HCT116 (cell line): ENCODE measurements around the gene ANO6. TPM values are rescaled to one million over a fixed set of nuclear protein-coding genes. Genes with fewer than 3 reads are reported as not detected.

Source experiments
- ATAC-seq: fragments of 200-7000 bp; cut with Tn5 transposase; 2 replicates; pipeline ENCODE4 v1.9.1; 2020; ENCODE audit warnings: mild to moderate bottlenecking, moderate library complexity
- BruUV-seq: library from RNA; stranded (reverse); fragments of 400-500 nt; replicated peaks from 2 replicates; lab custom pipeline; 2021; lab: Mats Ljungman, UMichigan
- CTCF ChIA-PET: fragments of 300-600 bp; sonication (Branson Sonifier 250); formaldehyde crosslinking; loops from one replicate; lab custom pipeline; 2021; ENCODE audit warnings: antibody characterized with exemption; lab: Charles Lee
- POLR2A ChIA-PET: fragments of 300-600, 350-600 bp; sonication (Branson Sonifier 250); formaldehyde crosslinking; loops from one replicate; lab custom pipeline; 2021; ENCODE audit warnings: antibody characterized with exemption; lab: Charles Lee
- RAD21 ChIA-PET, 2 experiments: fragments of 300-600 bp; sonication (Branson Sonifier 250); formaldehyde crosslinking; loops; one replicate each; lab custom pipeline; 2023; ENCODE audit warnings: low total read pairs in 2 of 2; ENCODE audit not compliant: uncharacterized antibody in 2 of 2, unreplicated experiment in 2 of 2, low non-redundant PET in 1 of 2; lab: Charles Lee
- DNase-seq: peaks from one replicate; pipeline ENCODE4 v3.0.0-alpha.2; 2010; ENCODE audit warnings: low read depth, low spot score
- H2AFZ ChIP-seq: fragments of 200-600 bp; shearing (Covaris generic), sonication (generic); 2 replicates; pipeline ENCODE4 v1.6.1; 2017; ENCODE audit warnings: low read depth, mixed run types, mixed read lengths, antibody characterized with exemption, low read length; ENCODE audit not compliant: poor library complexity, severe bottlenecking
- H3K27ac ChIP-seq: 2 replicates; pipeline ENCODE4 v1.5.1; 2012; ENCODE audit warnings: low read depth, low read length
- H3K27me3 ChIP-seq: fragments of 200-600 bp; sonication (generic); 2 replicates; pipeline ENCODE4 v1.6.1; 2016; ENCODE audit warnings: mixed run types, low read length, mixed read lengths; ENCODE audit not compliant: insufficient read depth
- H3K36me3 ChIP-seq, 2 experiments: fragments of 200-500 bp in 1 of 2; fragments of 200-600 bp in 1 of 2; sonication (Bioruptor generic) in 1 of 2; sonication (generic) in 1 of 2; 2 replicates each; pipeline versions ENCODE4 v1.5.1 to v1.6.1; 2014 to 2016; ENCODE audit warnings: low read length in 2 of 2, inconsistent platforms in 1 of 2, mixed read lengths in 1 of 2, mixed run types in 1 of 2; ENCODE audit not compliant: insufficient read depth in 2 of 2, control insufficient read depth in 1 of 2
- H3K4me1 ChIP-seq, 2 experiments: fragments of 200-600 bp in 1 of 2; sonication (generic) in 1 of 2; 2 replicates each; pipeline versions ENCODE4 v1.5.1 to v1.6.1; 2012 to 2017; ENCODE audit warnings: low read length in 2 of 2, inconsistent platforms in 1 of 2, mild to moderate bottlenecking in 1 of 2, mixed read lengths in 1 of 2, mixed run types in 1 of 2, moderate library complexity in 1 of 2; ENCODE audit not compliant: insufficient read depth in 2 of 2, control insufficient read depth in 1 of 2
- H3K4me2 ChIP-seq: fragments of 200-600 bp; sonication (generic); 2 replicates; pipeline ENCODE4 v1.6.1; 2017; ENCODE audit warnings: mixed run types, low read length, mixed read lengths
- H3K4me3 ChIP-seq, 2 experiments: fragments of 200-600 bp in 1 of 2; sonication (generic) in 1 of 2; replicated peaks in 1 of 2; 2 replicates each; pipeline ENCODE4 v1.5.1; 2011 to 2016; ENCODE audit warnings: low read length in 2 of 2, control low read depth in 1 of 2, low read depth in 1 of 2, mild to moderate bottlenecking in 1 of 2, mixed read lengths in 1 of 2, mixed run types in 1 of 2
- H3K79me2 ChIP-seq: fragments of 200-600 bp; sonication (generic); 2 replicates; pipeline ENCODE4 v1.6.1; 2017; ENCODE audit warnings: mild to moderate bottlenecking, mixed run types, low read length, moderate library complexity, mixed read lengths; ENCODE audit not compliant: insufficient read depth
- H3K9ac ChIP-seq: fragments of 200-600 bp; sonication (generic); 2 replicates; pipeline ENCODE4 v1.6.1; 2016; ENCODE audit warnings: low read length, mixed read lengths
- H3K9me2 ChIP-seq: fragments of 200-600 bp; sonication (generic), shearing (Covaris generic); 2 replicates; pipeline ENCODE4 v1.6.1; 2017; ENCODE audit warnings: mixed run types, mild to moderate bottlenecking, moderate library complexity; ENCODE audit not compliant: insufficient read depth
- H3K9me3 ChIP-seq, 2 experiments: fragments of 200-500 bp in 1 of 2; fragments of 200-600 bp in 1 of 2; sonication (Bioruptor generic) in 1 of 2; sonication (generic) in 1 of 2; 2 replicates each; pipeline ENCODE4 v1.6.1; 2014 to 2017; ENCODE audit warnings: low read length in 2 of 2, mixed read lengths in 2 of 2, inconsistent platforms in 1 of 2, low read depth in 1 of 2, mild to moderate bottlenecking in 1 of 2, mixed run types in 1 of 2, moderate library complexity in 1 of 2; ENCODE audit not compliant: control insufficient read depth in 1 of 2, insufficient read depth in 1 of 2
- H4K20me1 ChIP-seq: fragments of 200-600 bp; sonication (generic), shearing (Covaris generic); 2 replicates; pipeline ENCODE4 v1.6.1; 2017; ENCODE audit warnings: mixed run types, mild to moderate bottlenecking, moderate library complexity; ENCODE audit not compliant: insufficient read depth
- CEBPB ChIP-seq: IDR thresholded peaks from 2 replicates; pipeline ENCODE4 v1.6.1; 2012; ENCODE audit warnings: low read depth
- EGR1 ChIP-seq: IDR thresholded peaks from 2 replicates; pipeline ENCODE4 v1.6.1; 2012; ENCODE audit warnings: low read depth
- EZH2 ChIP-seq: fragments of 200-600 bp; sonication (generic); IDR thresholded peaks from 2 replicates; pipeline ENCODE4 v1.6.1; 2017; ENCODE audit warnings: antibody characterized with exemption, mixed run types
- EZH2phosphoT487 ChIP-seq: fragments of 200-600 bp; IDR thresholded peaks from 2 replicates; pipeline ENCODE4 v1.6.1; 2018; ENCODE audit warnings: antibody characterized with exemption, borderline replicate concordance
- FOSL1 ChIP-seq: IDR thresholded peaks from 2 replicates; pipeline ENCODE4 v1.6.1; 2012; ENCODE audit warnings: low read depth
- JUND ChIP-seq: IDR thresholded peaks from 2 replicates; pipeline ENCODE4 v1.6.1; 2012
- SIN3A ChIP-seq: IDR thresholded peaks from 2 replicates; pipeline ENCODE4 v1.6.1; 2012; ENCODE audit warnings: low read depth
- SP1 ChIP-seq: IDR thresholded peaks from 2 replicates; pipeline ENCODE4 v1.6.1; 2012; ENCODE audit warnings: low read depth
- YY1 ChIP-seq: IDR thresholded peaks from 2 replicates; pipeline ENCODE4 v1.6.1; 2011; ENCODE audit warnings: low read length, low read depth, moderate library complexity, mild to moderate bottlenecking; ENCODE audit not compliant: insufficient replicate concordance; ENCODE audit errors: extremely low read depth
- intact Hi-C: fragments of 100-400 bp; cut with micrococcal nuclease; formaldehyde crosslinking; loops from 2 replicates; pipeline ENCODE4 v1.10.0; 2022
- total RNA-seq: library from RNA; stranded (reverse); gene quantifications from one replicate; pipeline ENCODE4 v1.2.1, GENCODE V29; 2021; ENCODE audit not compliant: unreplicated experiment
- TF ChIP-seq, protein P1 (sequence below), 3 experiments: fragments of 200-600 bp in 1 of 3; sonication (generic) in 1 of 3; IDR thresholded peaks in 2 of 3; conservative IDR thresholded peaks in 1 of 3; 2 replicates each; pipeline ENCODE4 v1.5.1; 2012 to 2017; ENCODE audit warnings: low read depth in 2 of 3, low read length in 2 of 3, antibody characterized with exemption in 1 of 3, borderline replicate concordance in 1 of 3, control low read depth in 1 of 3, mild to moderate bottlenecking in 1 of 3, mixed read lengths in 1 of 3, mixed run types in 1 of 3, moderate library complexity in 1 of 3; ENCODE audit not compliant: insufficient read depth in 1 of 3
- TF ChIP-seq, protein P2 (sequence below): IDR thresholded peaks from 2 replicates; pipeline ENCODE4 v1.6.1; 2011; ENCODE audit warnings: mild to moderate bottlenecking, low read length, moderate library complexity; ENCODE audit not compliant: insufficient replicate concordance; ENCODE audit errors: extremely low read depth
- TF ChIP-seq, protein P3 (sequence below): IDR thresholded peaks from 2 replicates; pipeline ENCODE4 v1.6.1; 2012; ENCODE audit warnings: low read depth

Gene ANO6
- total RNA-seq, 1 experiment from 2014 or later: 36.7 TPM

DNA sequence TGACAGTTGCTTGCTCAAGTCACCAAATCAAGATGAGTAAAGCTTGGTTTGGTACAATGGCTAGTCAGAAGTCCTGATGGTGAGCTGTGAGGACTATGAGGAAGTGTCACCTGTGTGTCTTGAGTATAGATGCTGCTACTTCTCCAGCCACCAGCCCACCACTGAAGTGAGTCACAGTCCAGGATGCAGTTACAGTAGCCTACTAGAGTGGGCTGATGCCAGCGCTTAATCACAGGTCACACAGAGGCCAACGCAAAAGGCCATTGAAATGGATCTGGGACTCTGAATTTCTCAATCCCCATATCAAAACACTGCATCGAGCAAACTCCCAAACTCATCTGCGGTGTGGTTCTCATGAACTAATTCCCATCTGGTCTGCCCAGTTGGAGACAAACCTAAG lies 223.1 kb downstream of the ANO6 start:
- no peaks in the 10 kb centered on the region for H3K9me2 ChIP-seq
- H3K79me2 ChIP-seq: no peaks in the 10 kb centered on the region
- DNase-seq: peak; percentile 8
- no peak overlapping the region for H3K9ac ChIP-seq
- BruUV-seq: no TSS peak
- H2AFZ ChIP-seq: no peak overlapping the region
- ChIA-PET POLR2A (no interaction called here), RAD21 (no interaction called here), CTCF (no interaction called here)
- H3K4me2 ChIP-seq: peak overlapping the region; percentile 29
- H3K36me3 ChIP-seq: no peaks in the 10 kb centered on the region
- no peaks in the 10 kb centered on the region for H3K27me3 ChIP-seq
- H3K27ac ChIP-seq: no peak overlapping the region
- H3K9me3 ChIP-seq: no peaks in the 10 kb centered on the region
- TF ChIP-seq, protein P1, sequence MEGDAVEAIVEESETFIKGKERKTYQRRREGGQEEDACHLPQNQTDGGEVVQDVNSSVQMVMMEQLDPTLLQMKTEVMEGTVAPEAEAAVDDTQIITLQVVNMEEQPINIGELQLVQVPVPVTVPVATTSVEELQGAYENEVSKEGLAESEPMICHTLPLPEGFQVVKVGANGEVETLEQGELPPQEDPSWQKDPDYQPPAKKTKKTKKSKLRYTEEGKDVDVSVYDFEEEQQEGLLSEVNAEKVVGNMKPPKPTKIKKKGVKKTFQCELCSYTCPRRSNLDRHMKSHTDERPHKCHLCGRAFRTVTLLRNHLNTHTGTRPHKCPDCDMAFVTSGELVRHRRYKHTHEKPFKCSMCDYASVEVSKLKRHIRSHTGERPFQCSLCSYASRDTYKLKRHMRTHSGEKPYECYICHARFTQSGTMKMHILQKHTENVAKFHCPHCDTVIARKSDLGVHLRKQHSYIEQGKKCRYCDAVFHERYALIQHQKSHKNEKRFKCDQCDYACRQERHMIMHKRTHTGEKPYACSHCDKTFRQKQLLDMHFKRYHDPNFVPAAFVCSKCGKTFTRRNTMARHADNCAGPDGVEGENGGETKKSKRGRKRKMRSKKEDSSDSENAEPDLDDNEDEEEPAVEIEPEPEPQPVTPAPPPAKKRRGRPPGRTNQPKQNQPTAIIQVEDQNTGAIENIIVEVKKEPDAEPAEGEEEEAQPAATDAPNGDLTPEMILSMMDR (IDR thresholded peaks at IDR 0.05 in 2 of 3, conservative IDR thresholded peaks at IDR 0.05 in 1 of 3; ENCODE audit: borderline replicate concordance in 1 of 3, insufficient read depth in 1 of 3, low read depth in 2 of 3, low read length in 2 of 3): no peak
- TF ChIP-seq JUND: no peak
- TF ChIP-seq EZH2: no peak
- TF ChIP-seq FOSL1: no peak
- no peak for TF ChIP-seq CEBPB
- TF ChIP-seq EZH2phosphoT487: no peak
- no peak for TF ChIP-seq SP1
- TF ChIP-seq, protein P2, sequence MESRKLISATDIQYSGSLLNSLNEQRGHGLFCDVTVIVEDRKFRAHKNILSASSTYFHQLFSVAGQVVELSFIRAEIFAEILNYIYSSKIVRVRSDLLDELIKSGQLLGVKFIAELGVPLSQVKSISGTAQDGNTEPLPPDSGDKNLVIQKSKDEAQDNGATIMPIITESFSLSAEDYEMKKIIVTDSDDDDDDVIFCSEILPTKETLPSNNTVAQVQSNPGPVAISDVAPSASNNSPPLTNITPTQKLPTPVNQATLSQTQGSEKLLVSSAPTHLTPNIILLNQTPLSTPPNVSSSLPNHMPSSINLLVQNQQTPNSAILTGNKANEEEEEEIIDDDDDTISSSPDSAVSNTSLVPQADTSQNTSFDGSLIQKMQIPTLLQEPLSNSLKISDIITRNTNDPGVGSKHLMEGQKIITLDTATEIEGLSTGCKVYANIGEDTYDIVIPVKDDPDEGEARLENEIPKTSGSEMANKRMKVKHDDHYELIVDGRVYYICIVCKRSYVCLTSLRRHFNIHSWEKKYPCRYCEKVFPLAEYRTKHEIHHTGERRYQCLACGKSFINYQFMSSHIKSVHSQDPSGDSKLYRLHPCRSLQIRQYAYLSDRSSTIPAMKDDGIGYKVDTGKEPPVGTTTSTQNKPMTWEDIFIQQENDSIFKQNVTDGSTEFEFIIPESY: no peak
- TF ChIP-seq, protein P3, sequence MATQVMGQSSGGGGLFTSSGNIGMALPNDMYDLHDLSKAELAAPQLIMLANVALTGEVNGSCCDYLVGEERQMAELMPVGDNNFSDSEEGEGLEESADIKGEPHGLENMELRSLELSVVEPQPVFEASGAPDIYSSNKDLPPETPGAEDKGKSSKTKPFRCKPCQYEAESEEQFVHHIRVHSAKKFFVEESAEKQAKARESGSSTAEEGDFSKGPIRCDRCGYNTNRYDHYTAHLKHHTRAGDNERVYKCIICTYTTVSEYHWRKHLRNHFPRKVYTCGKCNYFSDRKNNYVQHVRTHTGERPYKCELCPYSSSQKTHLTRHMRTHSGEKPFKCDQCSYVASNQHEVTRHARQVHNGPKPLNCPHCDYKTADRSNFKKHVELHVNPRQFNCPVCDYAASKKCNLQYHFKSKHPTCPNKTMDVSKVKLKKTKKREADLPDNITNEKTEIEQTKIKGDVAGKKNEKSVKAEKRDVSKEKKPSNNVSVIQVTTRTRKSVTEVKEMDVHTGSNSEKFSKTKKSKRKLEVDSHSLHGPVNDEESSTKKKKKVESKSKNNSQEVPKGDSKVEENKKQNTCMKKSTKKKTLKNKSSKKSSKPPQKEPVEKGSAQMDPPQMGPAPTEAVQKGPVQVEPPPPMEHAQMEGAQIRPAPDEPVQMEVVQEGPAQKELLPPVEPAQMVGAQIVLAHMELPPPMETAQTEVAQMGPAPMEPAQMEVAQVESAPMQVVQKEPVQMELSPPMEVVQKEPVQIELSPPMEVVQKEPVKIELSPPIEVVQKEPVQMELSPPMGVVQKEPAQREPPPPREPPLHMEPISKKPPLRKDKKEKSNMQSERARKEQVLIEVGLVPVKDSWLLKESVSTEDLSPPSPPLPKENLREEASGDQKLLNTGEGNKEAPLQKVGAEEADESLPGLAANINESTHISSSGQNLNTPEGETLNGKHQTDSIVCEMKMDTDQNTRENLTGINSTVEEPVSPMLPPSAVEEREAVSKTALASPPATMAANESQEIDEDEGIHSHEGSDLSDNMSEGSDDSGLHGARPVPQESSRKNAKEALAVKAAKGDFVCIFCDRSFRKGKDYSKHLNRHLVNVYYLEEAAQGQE: no peak
- TF ChIP-seq YY1: no peak
- no peak for TF ChIP-seq EGR1
- no peak for TF ChIP-seq SIN3A
- H3K4me1 ChIP-seq: peaks cover 0 to 10% of the 10 kb centered on the region in 2 experiments; a peak in 2 of 4 replicates
- intact Hi-C loops: no loop called here
- ATAC-seq: peak; percentile 46
- H3K4me3 ChIP-seq: no peak overlapping the region
- H4K20me1 ChIP-seq: no peaks in the 10 kb centered on the region
